ENCODE data around the gene MAP3K2. TPM values are rescaled to one million over a fixed set of nuclear protein-coding genes. Genes with fewer than 3 reads are reported as not detected.

The MAP3K2 gene
- total RNA-seq, 1 donor from 2014 or later = 42.2 TPM

GRCh38 chr2:127320067-127320466 is 67.7 kb downstream of the MAP3K2 start:
- Histone ChIP-seq H3K4me3 (ENCODE audit: low read depth, low read length) (no peak overlapping the region), H3K36me3 (ENCODE audit: control insufficient read depth, insufficient read depth, low read length) (no peaks in the 10 kb centered on the region), H3K27me3 (ENCODE audit: control insufficient read depth, insufficient read depth, low read length) (no peaks in the 10 kb centered on the region)
- no peak for TF ChIP-seq CTCF (IDR thresholded peaks at IDR 0.05; ENCODE audit: insufficient read depth, low read length, poor library complexity, severe bottlenecking)
- DNase-seq (ENCODE audit: low read depth) = no peak

- H3K4me3 ChIP-seq (ENCODE audit: low read depth, low read length) = no peak overlapping the region
- no peak for DNase-seq (ENCODE audit: low read depth)
- peaks cover 1% of the 10 kb centered on the region for H3K36me3 ChIP-seq (ENCODE audit: control insufficient read depth, insufficient read depth, low read length)
- TF ChIP-seq CTCF (IDR thresholded peaks at IDR 0.05; ENCODE audit: insufficient read depth, low read length, poor library complexity, severe bottlenecking) = no peak
- H3K27me3 ChIP-seq (ENCODE audit: control insufficient read depth, insufficient read depth, low read length) = no peaks in the 10 kb centered on the region
These were observed 73.4 kb downstream of the MAP3K2 start for GRCh38 chr2:127314193-127314988.

GRCh38 chr2:127313406-127313805 is 74.4 kb downstream of the MAP3K2 start:
- no peak for DNase-seq (ENCODE audit: low read depth)
- TF ChIP-seq CTCF (IDR thresholded peaks at IDR 0.05; ENCODE audit: insufficient read depth, low read length, poor library complexity, severe bottlenecking) = no peak
- H3K27me3 ChIP-seq (ENCODE audit: control insufficient read depth, insufficient read depth, low read length) = no peaks in the 10 kb centered on the region
- H3K4me3 ChIP-seq (ENCODE audit: low read depth, low read length) = no peak overlapping the region
- peaks cover 1% of the 10 kb centered on the region for H3K36me3 ChIP-seq (ENCODE audit: control insufficient read depth, insufficient read depth, low read length)

GRCh38 chr2:127310980-127311379 is 76.8 kb downstream of the MAP3K2 start:
- peaks cover 1% of the 10 kb centered on the region for H3K36me3 ChIP-seq (ENCODE audit: control insufficient read depth, insufficient read depth, low read length)
- no peak for TF ChIP-seq CTCF (IDR thresholded peaks at IDR 0.05; ENCODE audit: insufficient read depth, low read length, poor library complexity, severe bottlenecking)

GRCh38 chr2:127309468-127309867 is 78.3 kb downstream of the MAP3K2 start:
- TF ChIP-seq CTCF (IDR thresholded peaks at IDR 0.05; ENCODE audit: insufficient read depth, low read length, poor library complexity, severe bottlenecking) = no peak
- H3K36me3 ChIP-seq (ENCODE audit: control insufficient read depth, insufficient read depth, low read length) = peaks cover 1% of the 10 kb centered on the region
- no peak for DNase-seq (ENCODE audit: low read depth)
- no peaks in the 10 kb centered on the region for H3K27me3 ChIP-seq (ENCODE audit: control insufficient read depth, insufficient read depth, low read length)
- no peak overlapping the region for H3K4me3 ChIP-seq (ENCODE audit: low read depth, low read length)

More at GRCh38 chr2:127310980-127311379, 76.8 kb downstream of the MAP3K2 start:
- no peaks in the 10 kb centered on the region for H3K27me3 ChIP-seq (ENCODE audit: control insufficient read depth, insufficient read depth, low read length)
- no peak overlapping the region for H3K4me3 ChIP-seq (ENCODE audit: low read depth, low read length)
- no peak for DNase-seq (ENCODE audit: low read depth)
